ENCODE results near the gene C5orf63.

DNA sequence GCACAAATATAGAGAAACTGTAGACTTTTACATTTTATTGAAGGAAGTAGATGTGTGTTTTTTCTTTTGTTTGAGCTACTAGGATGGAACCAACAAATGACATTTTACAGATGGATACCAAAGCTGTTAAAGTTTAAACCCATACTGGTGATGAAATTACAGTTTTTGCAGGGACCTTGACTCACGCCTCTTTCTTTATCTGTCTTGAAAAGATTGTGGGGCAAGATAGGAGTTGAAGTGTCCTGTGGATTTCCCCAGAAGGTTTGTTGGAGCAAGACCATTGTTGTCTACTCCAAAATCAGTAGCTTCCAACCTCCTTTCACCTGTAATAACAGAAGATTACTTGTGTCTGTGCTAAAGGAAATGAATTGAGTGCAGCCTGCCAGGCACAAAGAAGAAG, 4.1 kb upstream of the C5orf63 start:
- TF ChIP-seq, protein P1, sequence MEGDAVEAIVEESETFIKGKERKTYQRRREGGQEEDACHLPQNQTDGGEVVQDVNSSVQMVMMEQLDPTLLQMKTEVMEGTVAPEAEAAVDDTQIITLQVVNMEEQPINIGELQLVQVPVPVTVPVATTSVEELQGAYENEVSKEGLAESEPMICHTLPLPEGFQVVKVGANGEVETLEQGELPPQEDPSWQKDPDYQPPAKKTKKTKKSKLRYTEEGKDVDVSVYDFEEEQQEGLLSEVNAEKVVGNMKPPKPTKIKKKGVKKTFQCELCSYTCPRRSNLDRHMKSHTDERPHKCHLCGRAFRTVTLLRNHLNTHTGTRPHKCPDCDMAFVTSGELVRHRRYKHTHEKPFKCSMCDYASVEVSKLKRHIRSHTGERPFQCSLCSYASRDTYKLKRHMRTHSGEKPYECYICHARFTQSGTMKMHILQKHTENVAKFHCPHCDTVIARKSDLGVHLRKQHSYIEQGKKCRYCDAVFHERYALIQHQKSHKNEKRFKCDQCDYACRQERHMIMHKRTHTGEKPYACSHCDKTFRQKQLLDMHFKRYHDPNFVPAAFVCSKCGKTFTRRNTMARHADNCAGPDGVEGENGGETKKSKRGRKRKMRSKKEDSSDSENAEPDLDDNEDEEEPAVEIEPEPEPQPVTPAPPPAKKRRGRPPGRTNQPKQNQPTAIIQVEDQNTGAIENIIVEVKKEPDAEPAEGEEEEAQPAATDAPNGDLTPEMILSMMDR (IDR thresholded peaks at IDR 0.05; ENCODE audit: extremely low read depth in 1 of 2, insufficient read depth in 1 of 2, low read depth in 1 of 2, low read length in 2 of 2), result no peak
- no peak for TF ChIP-seq POLR2A (IDR thresholded peaks at IDR 0.05; ENCODE audit: low read depth, low read length)
- TF ChIP-seq EZH2 (IDR thresholded peaks at IDR 0.05; ENCODE audit: borderline replicate concordance, low read depth, low read length, severe bottlenecking), result no peak
- TF ChIP-seq GATA2 (IDR thresholded peaks at IDR 0.05; ENCODE audit: insufficient read depth, insufficient read length, low read depth, low read length), result no peak
- TF ChIP-seq POLR2AphosphoS5 (IDR thresholded peaks at IDR 0.05; ENCODE audit: insufficient read depth, low read depth, low read length), result no peak
